OCI-LY1 (cell line): ENCODE measurements around the gene TGFB1.
A peak's percentile ranks its signal among the peaks of the same experiment; 100 is the strongest.

Experiments
- H2AFZ ChIP-seq: fragments of 200-600 bp; sonication (generic), shearing (Covaris generic); 2 replicates; pipeline ENCODE4 v1.6.0; 2014; ENCODE audit warnings: antibody characterized with exemption, mild to moderate bottlenecking, low read length
- H3F3A ChIP-seq: fragments of 200-600 bp; sonication (generic), shearing (Covaris generic); 2 replicates; pipeline ENCODE4 v1.6.0; 2014; ENCODE audit warnings: mild to moderate bottlenecking, antibody characterized with exemption, low read length, moderate library complexity; ENCODE audit not compliant: insufficient read depth
- H3K27ac ChIP-seq: fragments of 200-600 bp; sonication (generic); 2 replicates; pipeline ENCODE4 v1.5.1; 2014; ENCODE audit warnings: low read length, mixed run types, mild to moderate bottlenecking, low read depth; ENCODE audit not compliant: poor library complexity, severe bottlenecking
- H3K27me3 ChIP-seq: fragments of 200-600 bp; sonication (generic); 2 replicates; pipeline ENCODE4 v1.6.0; 2014; ENCODE audit warnings: antibody characterized with exemption, mild to moderate bottlenecking, low read length, moderate library complexity; ENCODE audit not compliant: insufficient read depth
- H3K36me3 ChIP-seq: fragments of 200-600 bp; sonication (generic); 2 replicates; pipeline ENCODE4 v1.6.1; 2014; ENCODE audit warnings: mild to moderate bottlenecking, antibody characterized with exemption, low read length, moderate library complexity, mixed read lengths; ENCODE audit not compliant: insufficient read depth
- H3K4me1 ChIP-seq: fragments of 200-600 bp; sonication (generic); 2 replicates; pipeline ENCODE4 v1.5.1; 2014; ENCODE audit warnings: mild to moderate bottlenecking, low read length, moderate library complexity; ENCODE audit not compliant: insufficient read depth, severe bottlenecking
- H3K4me2 ChIP-seq: fragments of 200-600 bp; sonication (generic), shearing (Covaris generic); 2 replicates; pipeline ENCODE4 v1.6.1; 2014; ENCODE audit warnings: low read length
- H3K4me3 ChIP-seq: fragments of 200-600 bp; sonication (generic); 2 replicates; pipeline ENCODE4 v1.5.1; 2014; ENCODE audit warnings: low read length, low read depth, mild to moderate bottlenecking, mixed read lengths; ENCODE audit not compliant: poor library complexity, severe bottlenecking
- H3K79me2 ChIP-seq: fragments of 200-600 bp; shearing (Covaris generic); 2 replicates; pipeline ENCODE4 v1.6.1; 2016; ENCODE audit warnings: mixed run types, low read length, mixed read lengths; ENCODE audit not compliant: insufficient read depth
- H3K9ac ChIP-seq: fragments of 200-600 bp; sonication (generic), shearing (Covaris generic); 2 replicates; pipeline ENCODE4 v1.6.1; 2014; ENCODE audit warnings: mild to moderate bottlenecking, low read length, mixed read lengths
- H3K9me2 ChIP-seq: fragments of 200-600 bp; sonication (generic), shearing (Covaris generic); 2 replicates; pipeline ENCODE4 v1.6.1; 2014; ENCODE audit warnings: low read depth, mild to moderate bottlenecking, low read length, mixed read lengths
- H3K9me3 ChIP-seq: fragments of 200-600 bp; shearing (Covaris generic); 2 replicates; pipeline ENCODE4 v1.6.1; 2014; ENCODE audit warnings: low read length, mixed read lengths
- H4K20me1 ChIP-seq: fragments of 200-600 bp; sonication (generic), shearing (Covaris generic); 2 replicates; pipeline ENCODE4 v1.6.0; 2016; ENCODE audit warnings: mild to moderate bottlenecking, low read length; ENCODE audit not compliant: insufficient read depth
- CTCF ChIP-seq: fragments of 200-600 bp; sonication (generic), shearing (Covaris generic); IDR thresholded peaks from 2 replicates; pipeline ENCODE4 v1.5.1; 2017; ENCODE audit warnings: mild to moderate bottlenecking, antibody characterized with exemption, low read length, moderate library complexity, mixed read lengths
- EZH2 ChIP-seq: fragments of 200-600 bp; sonication (generic), shearing (Covaris generic); IDR thresholded peaks from 2 replicates; pipeline ENCODE4 v1.8.0; 2017; ENCODE audit warnings: borderline replicate concordance, mixed run types, mild to moderate bottlenecking, antibody characterized with exemption, low read length, moderate library complexity, mixed read lengths

The TGFB1 gene

GRCh38 chr19:41325947-41326706, 27.6 kb downstream of the TGFB1 start:
- TF ChIP-seq CTCF (no peak), EZH2 (no peak)
- peak overlapping the region; percentile 71; the same call in 1 of the 2 replicates for H3K9ac ChIP-seq
- peaks cover 37% of the 10 kb centered on the region for H3K4me1 ChIP-seq
- H2AFZ ChIP-seq: no peak overlapping the region
- 0 out of 2 replicates have a peak, but pooled peaks cover 4% of the 10 kb centered on the region for H3F3A ChIP-seq
- peaks cover 35% of the 10 kb centered on the region for H3K36me3 ChIP-seq
- H4K20me1 ChIP-seq: no peaks in the 10 kb centered on the region
- no peaks in the 10 kb centered on the region for H3K27me3 ChIP-seq
- peak overlapping the region; percentile 85 for H3K27ac ChIP-seq
- no peaks in the 10 kb centered on the region for H3K9me3 ChIP-seq
- no peaks in the 10 kb centered on the region for H3K9me2 ChIP-seq
- peak overlapping the region; percentile 75 for H3K4me2 ChIP-seq
- no peaks in the 10 kb centered on the region for H3K79me2 ChIP-seq
- peak overlapping the region; percentile 56 for H3K4me3 ChIP-seq

GRCh38 chr19:41325640-41325946, 28.1 kb downstream of the TGFB1 start:
- peaks cover 37% of the 10 kb centered on the region for H3K4me1 ChIP-seq
- H3K79me2 ChIP-seq: no peaks in the 10 kb centered on the region
- 0 out of 2 replicates have a peak, but pooled peaks cover 4% of the 10 kb centered on the region for H3F3A ChIP-seq
- TF ChIP-seq EZH2 (no peak), CTCF (no peak)
- H3K9ac ChIP-seq: peak overlapping the region; percentile 71; the same call in 1 of the 2 replicates
- H4K20me1 ChIP-seq: no peaks in the 10 kb centered on the region
- H3K27me3 ChIP-seq: no peaks in the 10 kb centered on the region
- H3K9me3 ChIP-seq: no peaks in the 10 kb centered on the region
- H2AFZ ChIP-seq: no peak overlapping the region
- no peaks in the 10 kb centered on the region for H3K9me2 ChIP-seq
- H3K27ac ChIP-seq: peak overlapping the region; percentile 85
- no peak overlapping the region for H3K4me3 ChIP-seq
- peak overlapping the region; percentile 75; the same call in 1 of the 2 replicates for H3K4me2 ChIP-seq
- peaks cover 37% of the 10 kb centered on the region; the same call in 1 of the 2 replicates for H3K36me3 ChIP-seq

- Histone ChIP-seq H2AFZ (no peak overlapping the region), H3K4me2 (no peak overlapping the region), H3K79me2 (no peaks in the 10 kb centered on the region), H3K27ac (peak overlapping the region; percentile 85), H3F3A (0 out of 2 replicates have a peak, but pooled peaks cover 4% of the 10 kb centered on the region), H4K20me1 (no peaks in the 10 kb centered on the region), H3K9ac (no peak overlapping the region; the same call in 1 of the 2 replicates), H3K9me3 (no peaks in the 10 kb centered on the region), H3K4me1 (peaks cover 37% of the 10 kb centered on the region), H3K9me2 (no peaks in the 10 kb centered on the region), H3K27me3 (no peaks in the 10 kb centered on the region), H3K36me3 (peaks cover 37% of the 10 kb centered on the region; the same call in 1 of the 2 replicates), H3K4me3 (no peak overlapping the region)
- TF ChIP-seq EZH2: no peak
- TF ChIP-seq CTCF: no peak
These were observed 28.6 kb downstream of the TGFB1 start for GRCh38 chr19:41324921-41325639.
